Coronary artery (tissue), 2 donors: ENCODE measurements around the gene PES1.

Experiments
- DNase-seq: peaks from one replicate; pipeline ENCODE4 v3.0.0-alpha.2; 2017; ENCODE audit warnings: low spot score
- H3K27ac ChIP-seq, 2 donors: fragments of 200-600 bp; sonication (generic); one replicate each; pipeline ENCODE4 v1.5.1; 2016 to 2019
- H3K4me3 ChIP-seq: fragments of 200-600 bp; sonication (generic); 2 replicates; pipeline ENCODE4 v1.5.1; 2016; ENCODE audit warnings: mild to moderate bottlenecking, moderate library complexity
- CTCF ChIP-seq: fragments of 200-600 bp; sonication (generic); IDR thresholded peaks from one replicate; pipeline ENCODE4 v1.5.1; 2019; ENCODE audit warnings: antibody characterized with exemption

Gene PES1

GRCh38 chr22:30539368-30539767 lies 52.3 kb downstream of the PES1 start:
- Histone ChIP-seq H3K27ac (no peak overlapping the region), H3K4me3 (no peak overlapping the region)
- TF ChIP-seq CTCF = no peak
- DNase-seq = no peak

- no peak overlapping the region for H3K27ac ChIP-seq
- no peak overlapping the region for H3K4me3 ChIP-seq
- no peak for DNase-seq
- TF ChIP-seq CTCF = no peak
Measured at GRCh38 chr22:30538280-30538679, 53.4 kb downstream of the PES1 start.

GRCh38 chr22:30537083-30537731 lies 54.5 kb downstream of the PES1 start:
- no peak for DNase-seq
- Histone ChIP-seq H3K4me3 (no peak overlapping the region), H3K27ac (no peak overlapping the region)
- TF ChIP-seq CTCF = no peak

- Histone ChIP-seq H3K27ac (no peak overlapping the region), H3K4me3 (no peak overlapping the region)
- no peak for TF ChIP-seq CTCF
- no peak for DNase-seq
Measured at GRCh38 chr22:30535182-30535581, 56.5 kb downstream of the PES1 start.

GRCh38 chr22:30531651-30532608 lies 59.8 kb downstream of the PES1 start:
- TF ChIP-seq CTCF = no peak
- H3K27ac ChIP-seq = no peak overlapping the region
- DNase-seq = no peak
- H3K4me3 ChIP-seq = no peak overlapping the region

GRCh38 chr22:30526656-30527055 lies 65.1 kb downstream of the PES1 start:
- TF ChIP-seq CTCF = no peak
- no peak overlapping the region for H3K4me3 ChIP-seq
- no peak overlapping the region for H3K27ac ChIP-seq
- DNase-seq = no peak
